Suprapubic skin (tissue), 4 donors: ENCODE results near the gene ZNF664.

Source experiments
- POLR2A ChIP-seq, 2 donors: fragments of 450-650 bp; IDR thresholded peaks; one replicate each; pipeline ENCODE4 v1.6.1; 2017; ENCODE audit warnings: antibody characterized with exemption in 2 of 2, mild to moderate bottlenecking in 2 of 2, moderate library complexity in 2 of 2
- POLR2AphosphoS5 ChIP-seq, 3 donors: sonication (generic); formaldehyde crosslinking; IDR thresholded peaks; one replicate each; pipeline ENCODE4 v1.6.1; 2017; ENCODE audit warnings: antibody characterized with exemption in 3 of 3
- TF ChIP-seq, protein P1 (sequence below), 2 donors: fragments of 200-600 bp in 1 of 2; fragments of 450-650 bp in 1 of 2; sonication (generic) in 1 of 2; IDR thresholded peaks; one replicate each; pipeline ENCODE4 v1.5.1; 2016 to 2019; ENCODE audit warnings: antibody characterized with exemption in 2 of 2, mild to moderate bottlenecking in 1 of 2, moderate library complexity in 1 of 2

DNA sequence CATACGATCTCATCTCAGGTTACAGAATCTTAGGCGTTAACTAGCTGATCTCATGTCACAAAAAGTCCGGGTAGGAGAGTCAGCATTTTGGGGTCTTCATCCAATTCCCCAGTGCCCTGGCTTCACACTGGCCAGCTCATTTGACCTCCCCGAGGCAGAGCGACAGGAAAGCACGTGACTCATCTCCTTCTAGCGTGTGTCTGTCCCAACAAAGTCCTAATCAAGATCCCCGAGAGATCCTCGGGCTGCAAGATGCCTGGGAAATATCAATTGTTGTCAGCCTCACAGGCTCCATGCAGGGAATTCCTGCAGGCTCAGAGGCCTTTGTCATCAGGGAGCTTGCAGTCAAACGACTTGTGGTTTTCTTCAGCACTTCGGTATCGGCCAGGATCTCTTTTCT is 57.5 kb downstream of the ZNF664 start:
- TF ChIP-seq, protein P1, sequence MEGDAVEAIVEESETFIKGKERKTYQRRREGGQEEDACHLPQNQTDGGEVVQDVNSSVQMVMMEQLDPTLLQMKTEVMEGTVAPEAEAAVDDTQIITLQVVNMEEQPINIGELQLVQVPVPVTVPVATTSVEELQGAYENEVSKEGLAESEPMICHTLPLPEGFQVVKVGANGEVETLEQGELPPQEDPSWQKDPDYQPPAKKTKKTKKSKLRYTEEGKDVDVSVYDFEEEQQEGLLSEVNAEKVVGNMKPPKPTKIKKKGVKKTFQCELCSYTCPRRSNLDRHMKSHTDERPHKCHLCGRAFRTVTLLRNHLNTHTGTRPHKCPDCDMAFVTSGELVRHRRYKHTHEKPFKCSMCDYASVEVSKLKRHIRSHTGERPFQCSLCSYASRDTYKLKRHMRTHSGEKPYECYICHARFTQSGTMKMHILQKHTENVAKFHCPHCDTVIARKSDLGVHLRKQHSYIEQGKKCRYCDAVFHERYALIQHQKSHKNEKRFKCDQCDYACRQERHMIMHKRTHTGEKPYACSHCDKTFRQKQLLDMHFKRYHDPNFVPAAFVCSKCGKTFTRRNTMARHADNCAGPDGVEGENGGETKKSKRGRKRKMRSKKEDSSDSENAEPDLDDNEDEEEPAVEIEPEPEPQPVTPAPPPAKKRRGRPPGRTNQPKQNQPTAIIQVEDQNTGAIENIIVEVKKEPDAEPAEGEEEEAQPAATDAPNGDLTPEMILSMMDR (IDR thresholded peaks at IDR 0.05), result no peak
- TF ChIP-seq POLR2AphosphoS5 (IDR thresholded peaks at IDR 0.05) (no peak), POLR2A (IDR thresholded peaks at IDR 0.05) (no peak)
